Gastroesophageal sphincter (tissue), 4 donors: ENCODE data around the gene UNC13B. TPM values are rescaled to one million over a fixed set of nuclear protein-coding genes. Genes with fewer than 3 reads are reported as not detected.

Experiments
- ATAC-seq: fragments of 150-250 bp; one replicate; pipeline ENCODE4 v1.9.1; 2016; ENCODE audit warnings: mild to moderate bottlenecking, moderate library complexity
- H3K27ac ChIP-seq, 4 donors: fragments of 200-600 bp; sonication (generic) in 3 of 4; 1 replicate in 3 of 4; 2 replicates in 1 of 4; pipeline ENCODE4 v1.5.1; 2016 to 2019
- H3K27me3 ChIP-seq: fragments of 200-600 bp; sonication (generic); one replicate; pipeline ENCODE4 v1.5.1; 2019
- H3K36me3 ChIP-seq, 2 donors: fragments of 200-600 bp; sonication (generic); one replicate each; pipeline ENCODE4 v1.5.1; 2019; ENCODE audit warnings: control low read depth in 1 of 2
- H3K4me1 ChIP-seq, 3 donors: fragments of 200-600 bp; sonication (generic); 1 replicate in 2 of 3; 2 replicates in 1 of 3; pipeline ENCODE4 v1.5.1; 2016 to 2019; ENCODE audit warnings: control low read depth in 2 of 3
- H3K4me3 ChIP-seq, 2 donors: fragments of 200-600 bp; sonication (generic); one replicate each; pipeline ENCODE4 v1.5.1; 2019; ENCODE audit warnings: mild to moderate bottlenecking in 1 of 2, moderate library complexity in 1 of 2
- H3K9me3 ChIP-seq, 3 donors: fragments of 200-600 bp; sonication (generic); one replicate each; pipeline ENCODE4 v1.5.1; 2017 to 2019; ENCODE audit warnings: control low read depth in 2 of 3
- CTCF ChIP-seq, 4 experiments: fragments of 200-600 bp in 2 of 4; fragments of 450-650 bp in 2 of 4; sonication (generic) in 1 of 4; IDR thresholded peaks; one replicate each; pipeline ENCODE4 v1.5.1; 2017 to 2019; ENCODE audit warnings: antibody characterized with exemption in 4 of 4, mild to moderate bottlenecking in 2 of 4, moderate library complexity in 2 of 4
- EP300 ChIP-seq: sonication (generic); formaldehyde crosslinking; IDR thresholded peaks from one replicate; pipeline ENCODE4 v1.6.1; 2017; ENCODE audit warnings: antibody characterized with exemption, mild to moderate bottlenecking
- POLR2A ChIP-seq, 2 donors: fragments of 450-650 bp; IDR thresholded peaks; one replicate each; pipeline ENCODE4 v1.6.1; 2017; ENCODE audit warnings: antibody characterized with exemption in 2 of 2, mild to moderate bottlenecking in 2 of 2, moderate library complexity in 1 of 2
- POLR2AphosphoS5 ChIP-seq: sonication (generic); formaldehyde crosslinking; IDR thresholded peaks from one replicate; pipeline ENCODE4 v1.6.1; 2017; ENCODE audit warnings: antibody characterized with exemption
- WGBS, 2 donors: methylation state at CpG; one replicate each; pipeline ENCODE4 v1.1.5; 2018; ENCODE audit warnings: low coverage in 1 of 2; 5-methylcytosine and 5-hydroxymethylcytosine counted together
- total RNA-seq, 4 donors: library from RNA; depleted of rRNA; stranded (reverse); fragments of >200 nt; gene quantifications; one replicate each; pipeline ENCODE4 v1.1.0, GENCODE V29; 2016

UNC13B gene
- total RNA-seq, 4 donors from 2014 or later: 21.3 to 35.3 (median 31.7) TPM

DNA sequence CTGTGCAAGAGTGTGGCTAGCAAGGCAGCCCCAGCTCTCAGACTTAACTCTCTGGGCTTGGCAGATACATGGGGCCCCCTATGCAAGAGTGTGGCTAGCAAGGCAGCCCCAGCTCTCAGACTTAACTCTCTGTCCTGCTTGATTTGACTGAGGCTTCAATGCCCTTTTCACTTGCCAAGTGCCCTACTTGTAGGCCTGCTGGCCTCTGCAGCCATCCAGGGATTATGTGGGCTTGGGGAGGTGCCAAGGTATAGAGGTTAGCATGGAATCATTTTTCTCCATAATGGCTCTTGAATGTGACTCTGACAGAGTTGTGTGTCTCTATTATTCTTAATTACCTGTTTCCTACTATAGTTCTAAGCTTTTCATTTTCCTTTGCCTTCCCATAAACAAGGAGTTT is 212.6 kb downstream of the UNC13B start:
- Histone ChIP-seq H3K4me1 (no peaks in the 10 kb centered on the region), H3K27me3 (no peaks in the 10 kb centered on the region), H3K27ac (no peak overlapping the region), H3K9me3 (no peaks in the 10 kb centered on the region), H3K4me3 (no peak overlapping the region), H3K36me3 (peaks cover 0 to 76% of the 10 kb centered on the region in 2 donors)
- no peak for ATAC-seq
- no peak for TF ChIP-seq CTCF (IDR thresholded peaks at IDR 0.05)
- TF ChIP-seq POLR2AphosphoS5: no peak
- TF ChIP-seq POLR2A (IDR thresholded peaks at IDR 0.05): no peak
- no peak for TF ChIP-seq EP300

DNA sequence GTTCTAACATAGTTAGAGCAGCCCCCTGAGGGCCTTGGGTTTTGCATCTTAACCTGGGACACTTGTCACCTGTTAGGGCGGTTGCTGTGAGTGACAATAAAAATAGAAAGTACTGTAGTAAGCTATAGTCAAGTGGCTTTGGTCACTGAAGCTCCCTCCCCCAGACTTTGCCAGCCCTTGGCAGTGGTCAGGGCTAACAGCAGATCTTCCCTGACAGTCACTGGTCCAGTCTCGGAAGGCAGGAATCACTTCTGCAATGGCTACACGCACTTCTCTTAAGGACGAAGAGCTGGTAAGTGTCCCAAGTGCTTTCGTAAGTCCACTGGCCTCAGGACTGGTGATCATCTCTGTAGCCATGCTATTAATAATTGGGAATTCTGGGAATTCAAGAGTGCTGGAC is 213.1 kb downstream of the UNC13B start:
- TF ChIP-seq POLR2A (IDR thresholded peaks at IDR 0.05) (no peak), CTCF (IDR thresholded peaks at IDR 0.05) (no peak), POLR2AphosphoS5 (no peak), EP300 (no peak)
- Histone ChIP-seq H3K4me1 (no peaks in the 10 kb centered on the region), H3K27me3 (no peaks in the 10 kb centered on the region), H3K27ac (no peak overlapping the region), H3K4me3 (no peak overlapping the region), H3K36me3 (peaks cover 0 to 71% of the 10 kb centered on the region in 2 donors), H3K9me3 (no peaks in the 10 kb centered on the region)
- WGBS, 2 donors: 94 to 100% methylated on average over 1 to 5 of the region's 5 CpGs
- no peak for ATAC-seq

- H3K36me3 ChIP-seq: peaks cover 0 to 90% of the 10 kb centered on the region in 2 donors
- 81 to 82% methylated on average over 3 of the region's 4 CpGs for WGBS, 2 donors
- ATAC-seq: no peak
Observed at GRCh38 chr9:35380039-35380438, 218.2 kb downstream of the UNC13B start.

GRCh38 chr9:35380619-35381018 is 218.8 kb downstream of the UNC13B start:
- no peak for TF ChIP-seq EP300
- no peak for TF ChIP-seq CTCF (IDR thresholded peaks at IDR 0.05)
- no peak for TF ChIP-seq POLR2AphosphoS5
- no peak for TF ChIP-seq POLR2A (IDR thresholded peaks at IDR 0.05)
- H3K36me3 ChIP-seq: peaks cover 0 to 90% of the 10 kb centered on the region in 2 donors

More at GRCh38 chr9:35380039-35380438, 218.2 kb downstream of the UNC13B start:
- H3K27ac ChIP-seq: no peak overlapping the region
- no peak overlapping the region for H3K4me3 ChIP-seq
- H3K4me1 ChIP-seq: no peaks in the 10 kb centered on the region
- no peaks in the 10 kb centered on the region for H3K27me3 ChIP-seq
- TF ChIP-seq POLR2AphosphoS5 (no peak), CTCF (IDR thresholded peaks at IDR 0.05) (no peak), EP300 (no peak), POLR2A (IDR thresholded peaks at IDR 0.05) (no peak)
- no peaks in the 10 kb centered on the region for H3K9me3 ChIP-seq

DNA sequence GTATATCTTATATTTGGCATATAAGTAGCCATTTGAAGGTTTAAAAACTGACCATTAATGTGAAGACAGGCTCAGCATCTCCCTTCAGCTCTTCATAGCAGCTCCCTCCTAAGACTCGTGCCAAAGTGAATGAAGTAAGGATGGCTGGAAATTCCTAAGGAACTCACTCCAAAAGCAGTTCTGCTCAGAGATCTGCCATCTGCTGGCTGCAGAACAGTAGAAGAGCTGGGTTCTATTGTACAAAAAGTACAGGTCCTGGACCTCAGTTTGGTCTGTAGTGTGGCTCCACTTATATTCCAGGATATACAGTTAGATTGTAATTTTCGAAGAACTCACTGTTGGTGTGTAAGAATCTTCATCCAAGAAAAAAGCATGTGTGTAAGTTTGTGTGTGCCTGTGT is 223.2 kb downstream of the UNC13B start:
- Histone ChIP-seq H3K27ac (no peak overlapping the region), H3K9me3 (no peaks in the 10 kb centered on the region), H3K4me3 (no peak overlapping the region), H3K36me3 (peaks cover 0 to 97% of the 10 kb centered on the region in 2 donors), H3K4me1 (no peaks in the 10 kb centered on the region), H3K27me3 (no peaks in the 10 kb centered on the region)
- no peak for ATAC-seq
- TF ChIP-seq CTCF (IDR thresholded peaks at IDR 0.05): peak in 1 of 4 experiments; percentile 24
- no peak for TF ChIP-seq POLR2AphosphoS5
- 0 to 33% methylated on average over 1 to 2 of the region's 2 CpGs for WGBS, 2 donors

More at GRCh38 chr9:35380619-35381018, 218.8 kb downstream of the UNC13B start:
- Histone ChIP-seq H3K4me1 (no peaks in the 10 kb centered on the region), H3K27me3 (no peaks in the 10 kb centered on the region), H3K4me3 (no peak overlapping the region), H3K27ac (no peak overlapping the region), H3K9me3 (no peaks in the 10 kb centered on the region)
- ATAC-seq: no peak
- WGBS, 2 donors: 84 to 100% methylated on average over 1 to 2 of the region's 2 CpGs
